Cardiac ventricle fibroblast (primary cell): ENCODE data around the gene ANXA4. TPM values are rescaled to one million over a fixed set of nuclear protein-coding genes. Genes with fewer than 3 reads are reported as not detected.

Experiments used
- total RNA-seq: library from RNA; depleted of rRNA; stranded (reverse); fragments of >200 nt; gene quantifications from 2 replicates; pipeline ENCODE4 v1.2.3, GENCODE V29; 2015

The ANXA4 gene
- total RNA-seq: 32.9 and 36.9 TPM in 2 replicates

GRCh38 chr2:69741575-69742321 is at the start of gene ANXA4:
ANXA4 (plus strand) TSS chr2:69742134; CDS start chr2:69781566, 39,432 bp downstream.

GRCh38 chr2:69829256-69830044 is 87.5 kb downstream of the ANXA4 start, which contains the start of gene GMCL1:
GMCL1 (plus strand) TSS chr2:69829660; CDS start chr2:69829893, 233 bp downstream.

Other genes starting within 250 kb of the ANXA4 start
- 29.9 and 30.1 TPM in 2 replicates for gene AAK1, start 98.4 kb upstream of the ANXA4 start, total RNA-seq
- gene GMCL1, start 87.5 kb downstream of the ANXA4 start, total RNA-seq: 7.1 and 8.0 TPM in 2 replicates
- 33.1 and 39.8 TPM in 2 replicates for gene SNRNP27, start 151.8 kb downstream of the ANXA4 start, total RNA-seq
- gene MXD1, start 173.0 kb downstream of the ANXA4 start, total RNA-seq: 5.5 and 5.9 TPM in 2 replicates
- 0.19 and 0.78 TPM in 2 replicates for gene ASPRV1, start 219.5 kb downstream of the ANXA4 start, total RNA-seq